ENCODE data around the gene FAM83E. TPM values are rescaled to one million over a fixed set of nuclear protein-coding genes. Genes with fewer than 3 reads are reported as not detected.

Gene FAM83E
- total RNA-seq, 4 donors from 2014 or later, result 1.8 TPM; not detected in 2

DNA sequence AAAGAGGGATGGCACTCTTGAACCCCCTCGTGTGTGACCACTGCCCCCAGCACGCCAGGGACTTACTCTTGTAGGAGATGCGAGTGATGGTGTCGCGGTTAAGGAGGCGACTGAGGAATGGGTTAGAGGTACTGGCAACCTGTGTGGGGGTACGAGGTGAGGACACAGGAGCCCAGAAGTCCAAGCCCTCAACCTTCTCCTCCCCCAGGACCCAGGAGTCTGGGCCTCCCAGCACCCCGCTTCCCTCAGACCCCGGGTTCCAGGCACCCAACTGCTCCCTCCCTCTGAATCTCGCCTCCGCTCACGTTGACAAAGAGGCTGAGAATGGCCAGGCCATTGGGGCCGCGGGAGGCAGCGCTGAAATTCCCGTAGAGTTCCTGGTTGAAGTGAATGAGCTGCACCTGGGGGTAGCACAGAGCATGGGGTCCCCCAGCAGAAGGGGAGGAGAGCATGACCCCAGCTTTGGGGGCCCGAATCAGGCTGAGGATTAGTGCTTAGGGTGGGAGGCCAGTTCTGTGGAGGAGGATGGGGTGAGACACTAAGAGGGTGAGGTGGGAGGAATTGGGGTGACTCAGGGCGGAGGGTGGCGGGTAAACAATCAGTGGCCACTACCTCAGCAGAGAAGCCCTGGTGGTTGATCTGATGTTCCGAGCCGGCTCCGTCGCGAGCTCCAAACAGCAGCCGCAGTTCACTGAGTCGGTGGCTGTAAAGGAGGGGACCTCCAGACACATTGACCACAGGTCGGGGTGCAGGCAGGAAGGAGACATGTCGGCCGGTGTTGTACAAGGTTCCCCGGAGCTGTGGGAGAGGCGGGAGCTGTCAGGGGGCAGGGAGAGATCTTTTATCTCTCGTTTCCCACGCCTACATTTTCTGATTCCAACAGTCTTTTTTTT lies 24.9 kb upstream of the FAM83E start:
- no peaks in the 10 kb centered on the region for H3K27me3 ChIP-seq
- peak in 1 of 2 donors; percentile 48 for DNase-seq
- peaks cover 0 to 8% of the 10 kb centered on the region in 2 donors for H3K4me1 ChIP-seq
- H3K27ac ChIP-seq, result peak overlapping the region in 1 of 2 donors; percentile 56
- intact Hi-C loops (cut with DNase I; ENCODE audit: low total_unique reads), result loop anchor here (10.0 kb wide), 1 partner anchor 315 kb away; the partner anchor contains the start of gene BAX
- no peaks in the 10 kb centered on the region for H3K36me3 ChIP-seq
- no peaks in the 10 kb centered on the region for H3K9me3 ChIP-seq
- no peak overlapping the region for H3K4me3 ChIP-seq
- TF ChIP-seq, protein P1, sequence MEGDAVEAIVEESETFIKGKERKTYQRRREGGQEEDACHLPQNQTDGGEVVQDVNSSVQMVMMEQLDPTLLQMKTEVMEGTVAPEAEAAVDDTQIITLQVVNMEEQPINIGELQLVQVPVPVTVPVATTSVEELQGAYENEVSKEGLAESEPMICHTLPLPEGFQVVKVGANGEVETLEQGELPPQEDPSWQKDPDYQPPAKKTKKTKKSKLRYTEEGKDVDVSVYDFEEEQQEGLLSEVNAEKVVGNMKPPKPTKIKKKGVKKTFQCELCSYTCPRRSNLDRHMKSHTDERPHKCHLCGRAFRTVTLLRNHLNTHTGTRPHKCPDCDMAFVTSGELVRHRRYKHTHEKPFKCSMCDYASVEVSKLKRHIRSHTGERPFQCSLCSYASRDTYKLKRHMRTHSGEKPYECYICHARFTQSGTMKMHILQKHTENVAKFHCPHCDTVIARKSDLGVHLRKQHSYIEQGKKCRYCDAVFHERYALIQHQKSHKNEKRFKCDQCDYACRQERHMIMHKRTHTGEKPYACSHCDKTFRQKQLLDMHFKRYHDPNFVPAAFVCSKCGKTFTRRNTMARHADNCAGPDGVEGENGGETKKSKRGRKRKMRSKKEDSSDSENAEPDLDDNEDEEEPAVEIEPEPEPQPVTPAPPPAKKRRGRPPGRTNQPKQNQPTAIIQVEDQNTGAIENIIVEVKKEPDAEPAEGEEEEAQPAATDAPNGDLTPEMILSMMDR (IDR thresholded peaks at IDR 0.05), result no peak
- TF ChIP-seq POLR2A (IDR thresholded peaks at IDR 0.05), result no peak

DNA sequence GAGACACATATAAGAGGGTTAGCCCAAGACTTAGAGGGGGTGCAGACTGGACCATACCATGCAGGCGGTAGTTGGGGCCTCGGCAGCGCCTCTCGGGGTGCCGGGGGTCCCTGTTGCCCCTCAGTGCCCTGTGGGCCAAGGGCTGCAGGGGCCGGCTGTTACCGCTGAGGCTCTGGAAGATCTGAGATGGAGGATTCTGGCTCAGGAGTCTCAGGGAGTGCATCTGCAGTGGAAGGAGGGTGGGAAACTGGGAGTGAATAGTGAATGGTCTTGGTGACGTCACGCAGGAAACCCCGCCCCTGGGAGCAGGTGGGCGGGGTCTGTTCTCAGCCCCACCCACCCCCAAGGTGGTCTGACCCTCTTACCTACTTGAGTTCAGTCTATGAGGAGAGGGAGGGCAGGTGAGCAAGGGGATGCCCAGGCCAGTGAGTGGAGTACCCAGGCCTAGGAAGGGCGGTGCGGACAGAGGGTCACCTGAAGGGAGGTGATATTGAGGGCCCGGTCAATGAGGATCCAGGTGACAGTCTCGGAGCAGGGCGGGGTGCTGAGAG lies 24.0 kb upstream of the FAM83E start:
- no peak overlapping the region for H3K4me3 ChIP-seq
- intact Hi-C loops (cut with DNase I; ENCODE audit: low total_unique reads), result no loop called here

GRCh38 chr19:48637948-48638830 lies 23.3 kb upstream of the FAM83E start:
- peaks cover 5 to 18% of the 10 kb centered on the region in 2 donors for H3K4me1 ChIP-seq
- H3K9me3 ChIP-seq, result no peaks in the 10 kb centered on the region
- DNase-seq, result peak; percentile 85 to 92
- intact Hi-C loops (cut with DNase I; ENCODE audit: low total_unique reads), result no loop called here
- no peaks in the 10 kb centered on the region for H3K27me3 ChIP-seq
- TF ChIP-seq, protein P1 (IDR thresholded peaks at IDR 0.05), result no peak
- peak in 1 of 2 donors; percentile 47 for TF ChIP-seq POLR2A (IDR thresholded peaks at IDR 0.05)
- no peaks in the 10 kb centered on the region for H3K36me3 ChIP-seq
- peak overlapping the region; percentile 96 to 99 for H3K27ac ChIP-seq
- H3K4me3 ChIP-seq, result peak overlapping the region; percentile 49 to 54

More for the DNA sequence above, 24.0 kb upstream of the FAM83E start:
- Histone ChIP-seq H3K4me1 (peaks cover 2 to 11% of the 10 kb centered on the region in 2 donors), H3K36me3 (no peaks in the 10 kb centered on the region), H3K27ac (peak overlapping the region; percentile 96 to 99), H3K9me3 (no peaks in the 10 kb centered on the region), H3K27me3 (no peaks in the 10 kb centered on the region)
- peak; percentile 55 to 60 for DNase-seq
- TF ChIP-seq, protein P1 (IDR thresholded peaks at IDR 0.05), result no peak
- TF ChIP-seq POLR2A (IDR thresholded peaks at IDR 0.05), result no peak

- Histone ChIP-seq H3K27ac (peak overlapping the region; percentile 96 to 99), H3K4me3 (peak overlapping the region; percentile 49 to 54), H3K27me3 (no peaks in the 10 kb centered on the region), H3K36me3 (no peaks in the 10 kb centered on the region), H3K9me3 (no peaks in the 10 kb centered on the region), H3K4me1 (peaks cover 5 to 18% of the 10 kb centered on the region in 2 donors)
- DNase-seq, result peak; percentile 100
- TF ChIP-seq, protein P1 (IDR thresholded peaks at IDR 0.05), result peak in 1 of 4 experiments; percentile 11
- peak; percentile 18 to 63 for TF ChIP-seq POLR2A (IDR thresholded peaks at IDR 0.05)
- intact Hi-C loops (cut with DNase I; ENCODE audit: low total_unique reads), result no loop called here
These were observed 22.6 kb upstream of the FAM83E start for GRCh38 chr19:48637449-48637947.
